NCI-H1048 (cell line): ENCODE results near the gene PSMF1.

Source experiments
- DNase-seq: peaks from one replicate; lab custom pipeline; 2025; lab: John Stamatoyannopoulos, UW

PSMF1 gene

DNA sequence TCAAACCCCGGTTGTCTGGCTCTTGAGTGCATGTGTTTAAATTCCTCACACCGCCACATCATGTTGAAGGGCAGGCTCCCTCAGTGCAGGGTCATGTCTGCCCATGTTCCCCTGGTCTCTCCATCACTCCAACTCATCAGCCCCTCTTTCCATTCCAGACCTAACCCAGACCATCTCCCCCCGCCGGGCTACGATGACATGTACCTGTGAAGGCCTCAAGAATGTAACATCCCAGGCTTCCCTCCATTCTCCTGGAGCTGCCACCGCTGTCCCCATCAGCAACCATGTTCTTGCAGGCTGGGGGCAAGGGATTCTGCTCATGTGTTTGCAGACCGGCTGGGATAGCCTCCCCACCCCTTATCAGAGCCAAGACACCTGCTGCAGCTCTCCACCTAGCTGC lies 46.5 kb downstream of the PSMF1 start:
- no peak for DNase-seq

- no peak for DNase-seq
Measured at GRCh38 chr20:1165521-1165920, 47.1 kb downstream of the PSMF1 start.

GRCh38 chr20:1165941-1166340 lies 47.5 kb downstream of the PSMF1 start:
- DNase-seq = no peak

DNA sequence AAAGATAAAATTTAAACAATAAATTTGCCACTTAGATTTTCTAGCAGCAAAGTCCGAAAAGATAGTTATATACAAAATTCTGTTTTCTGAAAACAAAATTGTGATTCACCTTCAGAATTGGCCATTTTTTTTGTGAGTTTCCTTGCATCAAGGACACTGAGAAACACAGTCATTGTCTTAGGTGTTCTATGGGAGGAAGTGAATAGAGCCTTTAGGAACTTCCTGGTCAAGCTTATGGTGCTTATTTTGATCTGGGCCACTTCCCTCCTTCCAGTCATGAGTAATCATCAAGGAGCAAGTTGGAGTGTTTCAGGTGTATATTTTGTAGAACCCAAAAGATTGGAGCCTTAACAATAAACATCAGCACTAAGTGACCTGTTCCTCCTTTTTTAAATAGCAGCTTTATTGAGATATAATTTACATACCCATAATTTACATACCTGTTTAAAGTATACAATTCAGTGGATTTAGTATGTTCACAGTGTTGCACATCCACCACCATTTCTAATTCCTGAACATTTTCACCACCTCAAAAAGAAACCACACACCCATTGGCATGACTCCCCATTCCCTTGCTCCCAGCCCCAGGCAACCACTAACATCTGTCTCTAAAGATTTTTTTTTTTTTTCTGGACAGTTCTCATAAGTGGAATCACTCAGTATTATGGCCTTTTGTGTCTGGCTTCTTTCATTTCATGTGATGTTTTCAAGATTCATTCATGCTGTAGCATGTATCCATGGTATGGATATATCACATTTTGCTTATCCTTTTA lies 48.7 kb downstream of the PSMF1 start:
- no peak for DNase-seq

DNA sequence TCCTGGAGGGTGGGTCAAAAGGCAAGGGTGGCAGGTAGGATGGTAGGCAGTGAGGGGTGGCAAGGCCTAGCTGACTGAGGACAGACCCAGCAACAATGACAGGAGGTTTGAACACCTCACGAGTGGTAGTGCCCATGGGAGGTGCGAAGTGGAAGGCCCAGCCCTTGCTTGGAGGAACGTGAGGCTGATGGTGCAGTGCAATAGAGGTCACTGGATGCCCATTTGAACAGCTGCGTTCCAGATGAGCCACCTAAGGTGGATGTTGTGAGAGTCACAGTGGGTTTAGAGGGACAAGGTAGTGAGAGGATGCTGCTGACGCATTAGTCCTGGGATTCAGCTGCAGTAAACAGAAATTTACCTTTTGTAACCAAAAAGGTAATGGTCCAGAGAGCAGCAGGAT lies 50.8 kb downstream of the PSMF1 start:
- DNase-seq = no peak

- no peak for DNase-seq
Measured at GRCh38 chr20:1171461-1172093, 53.2 kb downstream of the PSMF1 start.

DNA sequence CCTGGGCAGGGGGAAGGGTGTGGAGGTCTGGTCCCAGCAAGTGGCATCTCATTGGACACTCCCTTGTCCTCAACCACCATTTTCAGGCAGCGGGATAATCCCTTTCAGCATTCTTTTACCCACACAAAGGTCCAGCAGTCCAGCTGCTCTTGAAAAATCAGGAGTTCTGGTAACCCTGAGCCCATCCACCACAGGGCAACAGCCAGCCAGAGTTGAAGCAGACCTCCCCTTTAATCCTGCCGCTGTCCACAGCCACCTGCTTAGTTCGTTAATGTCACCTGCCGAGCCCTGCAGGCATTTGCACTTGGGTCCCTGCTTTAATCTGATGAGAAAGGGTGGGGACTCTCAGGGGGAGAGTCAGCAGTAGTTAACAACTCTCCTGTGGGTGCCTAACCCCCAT lies 55.3 kb downstream of the PSMF1 start:
- no peak for DNase-seq

GRCh38 chr20:1174787-1175186 lies 56.4 kb downstream of the PSMF1 start:
- DNase-seq = no peak

DNA sequence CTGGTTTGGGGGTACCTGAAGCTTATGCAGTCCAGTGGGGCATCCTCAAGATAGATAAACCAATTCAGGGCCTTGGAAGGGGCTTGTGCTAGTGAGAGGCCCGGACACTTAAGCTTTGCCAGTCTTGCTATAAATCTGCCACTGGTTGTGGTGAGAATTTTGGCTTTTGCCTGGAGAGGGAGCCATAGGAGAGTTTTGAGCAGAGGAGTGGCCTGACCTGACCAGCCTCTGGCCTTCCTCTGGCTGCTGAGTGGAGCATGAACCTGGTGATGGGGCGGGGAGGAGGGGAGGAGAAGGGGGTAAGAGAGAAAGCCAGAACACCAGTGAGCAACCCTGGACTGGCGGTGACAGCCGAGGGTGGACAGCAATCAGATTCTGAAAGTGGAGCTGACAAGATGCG lies 59.3 kb downstream of the PSMF1 start:
- no peak for DNase-seq

DNA sequence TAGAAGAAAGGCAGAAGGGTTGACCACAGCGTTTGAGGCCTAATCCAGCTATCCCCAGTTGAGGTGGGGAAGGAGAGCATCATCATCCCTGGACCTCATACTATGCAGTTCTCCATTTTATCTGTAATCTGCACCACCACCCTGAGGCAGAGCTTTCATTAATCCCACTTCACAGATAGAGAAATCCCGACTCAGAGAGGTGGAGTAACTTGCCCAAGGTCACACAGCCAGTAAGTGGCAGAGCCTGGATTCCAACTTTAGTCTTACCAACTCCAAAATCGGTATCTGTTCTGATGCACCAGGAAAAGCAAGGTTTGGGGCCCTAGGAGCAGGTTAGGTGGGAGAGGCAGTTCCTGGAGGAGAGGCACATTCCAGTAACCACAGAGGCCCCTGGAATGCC lies 59.7 kb downstream of the PSMF1 start:
- no peak for DNase-seq

- DNase-seq = no peak
Measured at GRCh38 chr20:1178623-1179022, 60.2 kb downstream of the PSMF1 start.

- no peak for DNase-seq
Measured at GRCh38 chr20:1180949-1181348, 62.5 kb downstream of the PSMF1 start.

DNA sequence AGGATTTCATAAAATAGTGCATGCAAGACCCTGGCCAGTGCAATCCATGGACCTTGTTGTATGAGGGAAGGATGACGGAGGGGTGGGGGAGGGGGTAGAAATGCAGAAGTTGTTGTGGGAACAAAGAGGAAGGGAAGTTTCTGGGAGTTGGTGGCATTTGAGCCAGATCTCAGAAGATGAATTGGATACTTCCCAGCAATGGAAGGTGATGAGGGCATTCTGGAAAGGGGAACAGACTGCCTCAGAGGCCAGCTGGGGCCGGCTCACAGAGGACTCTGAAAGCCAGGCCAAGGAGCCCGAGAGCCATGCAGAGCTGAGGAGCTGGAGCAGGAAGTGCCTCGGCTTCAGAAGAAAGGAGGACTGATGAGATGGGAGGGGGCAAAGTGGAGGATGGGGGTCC lies 63.7 kb downstream of the PSMF1 start:
- DNase-seq = no peak

- DNase-seq = no peak
Measured at GRCh38 chr20:1183153-1183552, 64.8 kb downstream of the PSMF1 start.

DNA sequence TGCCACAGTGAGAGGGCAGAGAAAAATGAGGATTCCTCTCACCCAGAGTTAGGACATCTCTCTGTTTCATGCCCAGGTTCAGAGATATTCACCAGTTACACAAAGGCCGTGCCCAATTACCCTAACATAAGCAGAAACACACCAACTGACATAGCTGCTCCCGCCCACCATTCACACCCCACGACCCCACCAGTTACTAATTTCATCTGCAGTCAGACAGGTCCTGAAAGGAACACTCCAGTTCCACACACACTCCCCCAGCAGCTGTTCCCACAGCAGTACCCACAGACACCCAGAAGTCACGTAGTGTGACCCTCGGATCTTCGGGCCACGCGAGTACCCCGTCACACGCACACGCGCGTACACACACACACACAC lies 65.8 kb downstream of the PSMF1 start:
- no peak for DNase-seq

DNA sequence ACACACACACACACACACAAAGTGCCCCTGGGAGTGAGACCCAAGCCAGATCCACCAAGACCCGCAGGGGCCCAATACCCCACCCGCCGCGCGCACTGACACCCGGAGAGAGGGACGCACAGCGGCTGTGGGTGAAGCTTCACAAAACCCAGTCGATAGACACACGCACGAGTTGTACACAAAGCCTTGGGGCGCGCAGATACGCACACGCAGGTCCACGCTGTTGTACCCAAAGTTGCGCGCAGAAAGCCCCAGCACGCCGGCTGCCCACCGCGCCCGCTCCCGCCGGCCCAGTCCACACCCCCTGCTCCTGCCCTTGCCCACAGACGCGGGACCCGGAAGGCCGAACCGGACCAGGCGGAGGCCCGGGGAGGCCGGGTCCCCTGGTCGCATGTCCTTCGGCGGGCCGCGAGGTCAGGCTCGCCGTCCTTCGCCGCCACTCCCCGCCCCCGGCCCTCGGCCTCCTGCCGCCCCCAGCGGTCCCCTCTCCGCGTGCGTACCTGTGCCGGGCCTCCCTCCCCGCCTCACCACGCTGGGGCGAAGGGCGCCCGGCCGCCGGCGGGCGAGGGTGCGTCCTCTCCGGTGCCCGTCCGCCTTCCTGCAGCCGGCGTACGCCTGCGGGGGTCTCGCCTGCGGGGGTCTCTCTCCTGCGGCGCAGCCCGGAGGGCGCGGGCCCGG lies 66.4 kb downstream of the PSMF1 start, which contains the start of gene TMEM74B:
Gene TMEM74B (minus strand): TSS at position 344 of the 678 bp plus-strand sequence. CDS start 1,180 bp downstream, outside the sequence.
- no peak for DNase-seq

GRCh38 chr20:1185316-1185741 lies 66.9 kb downstream of the PSMF1 start:
- no peak for DNase-seq

DNA sequence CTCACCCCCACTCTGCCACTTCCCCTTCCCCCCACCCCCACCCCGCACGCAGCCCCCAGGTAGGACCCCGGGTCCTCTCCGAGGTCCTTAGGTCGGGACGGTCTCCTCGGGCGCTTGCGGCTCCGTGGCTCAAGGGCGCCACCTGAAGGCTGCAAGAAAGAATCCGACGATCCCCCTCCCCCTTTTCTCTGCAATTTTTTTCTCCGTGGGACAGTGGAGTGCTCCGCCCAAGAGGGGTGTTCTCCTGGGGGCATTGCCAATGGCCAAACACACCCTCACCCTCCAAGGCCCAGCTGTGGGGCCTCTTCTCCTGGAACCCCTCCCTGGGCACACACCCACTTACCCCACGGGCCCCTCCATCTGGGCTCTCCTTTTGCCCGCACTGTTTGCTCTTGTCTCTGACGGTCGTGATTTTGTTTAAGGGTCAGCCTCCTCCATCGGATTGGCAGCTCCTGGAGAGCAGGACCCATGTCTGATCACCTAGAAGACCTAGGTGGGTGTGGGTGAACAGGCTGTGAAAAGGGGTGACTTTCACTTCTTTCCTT lies 67.5 kb downstream of the PSMF1 start:
- peak; percentile 9 for DNase-seq

DNA sequence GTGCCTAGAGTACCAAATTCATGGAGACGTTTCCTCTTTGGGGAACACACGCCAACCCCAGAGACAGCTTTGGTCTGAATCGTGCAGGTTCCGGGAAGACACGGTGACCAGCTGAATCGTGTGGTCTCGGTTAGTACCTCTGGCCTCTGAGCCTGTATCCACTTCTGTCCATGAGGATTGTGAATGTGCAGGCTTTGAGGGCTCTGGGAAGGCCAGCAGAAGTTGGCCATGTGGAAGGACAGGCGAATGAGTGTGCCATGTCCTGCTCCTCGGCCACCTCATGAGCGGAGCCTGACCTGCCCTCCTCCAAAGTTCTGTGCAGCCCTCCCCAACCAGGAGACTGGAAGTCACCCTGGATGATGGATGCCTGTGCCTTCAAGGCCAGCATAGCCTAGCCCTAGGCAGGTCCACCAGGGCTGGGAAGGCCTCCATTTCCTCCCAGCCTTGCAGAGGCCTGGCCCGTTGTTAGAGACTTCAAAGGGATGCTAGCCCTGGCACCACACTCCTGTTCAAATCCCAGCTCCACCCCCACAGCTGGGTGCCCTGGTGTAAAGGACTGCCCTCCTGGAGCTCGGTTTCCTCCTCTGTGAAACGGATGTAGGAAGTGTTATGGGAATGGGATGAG lies 68.1 kb downstream of the PSMF1 start:
- no peak for DNase-seq

DNA sequence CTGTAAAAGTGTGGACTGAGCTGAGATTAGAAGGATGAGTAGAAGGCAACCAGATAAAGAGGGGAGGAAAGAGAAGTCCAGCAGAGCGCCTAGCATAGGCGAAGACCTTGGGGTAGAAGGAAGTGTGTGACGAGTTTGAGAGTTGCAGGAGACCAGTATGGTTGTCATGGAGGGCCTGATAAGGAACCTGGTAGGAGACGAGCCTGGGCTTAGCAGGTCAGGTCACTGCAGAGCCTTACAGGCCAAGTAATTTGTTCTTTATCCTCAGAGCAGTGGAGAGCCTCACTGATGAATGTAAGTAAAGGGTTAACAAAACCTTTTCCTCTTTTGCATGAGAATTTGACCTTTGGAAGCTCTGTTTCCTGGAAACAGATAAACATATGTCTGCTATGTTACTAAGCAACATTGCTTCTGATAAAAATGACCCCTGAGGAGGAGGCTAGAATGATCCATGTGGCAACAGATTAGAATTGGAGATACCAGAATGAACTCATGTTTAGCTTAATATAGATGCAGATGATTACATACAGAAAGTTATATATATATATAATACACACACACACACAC lies 69.3 kb downstream of the PSMF1 start:
- DNase-seq = no peak

GRCh38 chr20:1188347-1188746 lies 69.9 kb downstream of the PSMF1 start:
- no peak for DNase-seq

- no peak for DNase-seq
Measured at GRCh38 chr20:1189827-1190226, 71.4 kb downstream of the PSMF1 start.
